GM19099 (cell line): ENCODE results near the gene PCDH8.

Experiments used
- POLR2A ChIP-seq: IDR thresholded peaks from 3 replicates; pipeline ENCODE4 v1.6.1; 2011; ENCODE audit warnings: low read depth; ENCODE audit not compliant: insufficient read length; ENCODE audit errors: extremely low read depth

The PCDH8 gene

DNA sequence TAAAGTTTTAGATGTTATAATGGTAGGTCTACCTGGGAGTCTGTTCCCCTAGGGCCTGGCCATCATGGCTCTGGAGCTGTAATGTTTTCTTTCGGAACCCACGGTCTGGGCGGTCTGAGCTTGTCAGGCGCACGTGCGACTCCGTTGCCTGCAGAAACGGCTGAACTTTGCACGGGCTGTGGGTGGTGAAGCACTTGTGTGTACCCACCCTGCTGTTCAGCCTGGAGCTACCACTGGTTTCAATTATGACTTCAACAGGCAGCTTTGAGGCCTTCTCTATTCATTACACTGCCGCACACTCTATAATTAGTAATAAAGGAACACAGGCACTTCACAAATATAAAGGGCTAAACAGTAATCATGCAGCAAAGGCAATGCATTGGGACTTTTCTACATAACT, 6.0 kb downstream of the PCDH8 start:
- TF ChIP-seq POLR2A = no peak

DNA sequence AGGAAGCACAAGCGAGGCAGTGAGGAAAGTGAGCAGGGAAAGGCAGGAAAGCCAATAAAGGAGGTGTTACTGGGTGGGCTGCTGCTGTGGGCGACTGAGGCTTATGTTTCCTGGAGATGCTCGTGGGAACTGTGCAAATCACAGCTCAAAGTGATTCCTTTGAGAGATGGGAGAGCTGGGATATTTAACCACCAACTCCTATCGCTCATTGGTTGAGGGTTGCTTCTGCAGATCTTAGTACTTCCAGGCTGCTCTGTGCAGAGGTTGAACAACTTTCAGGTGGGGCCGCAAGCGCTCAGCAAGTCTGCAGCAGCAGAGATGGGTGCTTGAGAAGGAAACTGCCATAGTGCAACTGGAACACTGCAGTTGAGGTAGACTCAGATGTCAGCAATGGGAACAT, 8.4 kb downstream of the PCDH8 start:
- TF ChIP-seq POLR2A = no peak

DNA sequence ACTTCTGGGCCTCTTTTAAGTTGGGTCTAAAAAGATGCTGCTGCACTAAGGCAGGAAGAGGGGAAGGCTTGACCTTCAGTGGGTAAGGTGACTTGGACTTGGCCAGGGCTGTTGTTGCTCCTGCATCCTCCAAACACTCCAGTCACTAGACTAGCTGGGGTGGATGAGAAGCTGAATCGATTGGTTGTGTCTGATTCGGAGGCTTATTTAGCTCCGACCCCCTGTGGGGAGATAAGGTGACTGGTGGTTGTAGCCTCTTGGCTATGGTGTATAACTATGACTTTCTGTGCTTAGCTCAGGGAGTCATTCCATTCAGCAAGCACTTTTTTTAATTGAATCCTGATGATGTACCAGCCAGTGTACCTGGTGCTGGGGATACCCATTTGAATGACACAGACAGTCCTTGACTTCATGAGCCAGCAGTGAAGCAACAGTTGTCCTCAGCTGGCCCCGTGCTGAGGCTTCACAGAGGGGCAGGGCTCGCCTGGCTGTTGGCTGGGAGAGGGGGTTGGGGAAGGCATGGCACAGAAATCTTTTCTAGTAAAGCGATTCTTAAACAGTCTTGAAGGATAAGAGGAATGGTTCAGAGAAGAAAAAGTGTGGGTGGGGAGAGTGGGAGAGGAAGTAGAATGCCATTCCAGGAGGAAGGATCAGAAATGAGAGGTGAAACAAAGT, 9.9 kb downstream of the PCDH8 start:
- no peak for TF ChIP-seq POLR2A

DNA sequence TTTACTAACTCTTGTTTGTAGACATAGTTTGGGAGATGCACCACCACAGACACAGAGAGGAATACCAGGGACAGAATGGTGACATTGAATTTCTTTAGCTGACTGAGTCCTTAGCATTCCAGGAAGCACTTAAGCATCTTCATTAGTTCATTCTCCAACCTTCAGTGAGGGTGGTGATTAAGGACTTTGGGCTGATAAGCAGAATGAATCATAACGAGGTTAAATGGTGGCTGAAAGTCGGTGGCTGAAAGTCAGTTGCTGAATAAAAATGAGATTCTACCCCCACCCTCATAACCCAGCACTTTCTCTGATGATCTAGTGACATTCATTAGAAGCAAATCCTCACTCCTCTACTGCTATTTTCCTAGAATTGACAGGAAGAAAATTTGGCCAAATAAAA, 10.6 kb downstream of the PCDH8 start:
- no peak for TF ChIP-seq POLR2A

GRCh38 chr13:52835071-52835839, 13.2 kb downstream of the PCDH8 start:
- no peak for TF ChIP-seq POLR2A

- TF ChIP-seq POLR2A = no peak
Measured at GRCh38 chr13:52833296-52833875, 15.1 kb downstream of the PCDH8 start.

DNA sequence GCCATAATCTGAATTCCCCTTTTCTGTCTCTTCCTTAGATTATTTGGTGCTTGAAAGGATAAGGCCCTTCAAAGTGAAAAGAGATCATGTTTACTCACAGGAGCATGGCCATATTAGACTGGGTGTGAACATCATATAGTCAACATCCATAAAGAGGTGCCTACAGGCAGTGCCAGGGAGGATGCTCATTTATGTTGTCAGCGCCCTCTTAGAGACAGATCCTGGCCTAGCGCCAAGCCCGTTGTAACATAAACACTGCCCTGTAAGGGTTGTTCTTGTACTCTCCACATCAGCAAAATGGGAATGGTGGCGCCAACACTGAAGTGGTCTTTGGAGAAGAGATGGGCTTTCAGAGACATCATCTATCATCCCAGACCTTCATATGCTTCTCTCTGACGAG, 16.1 kb downstream of the PCDH8 start:
- TF ChIP-seq POLR2A = no peak

DNA sequence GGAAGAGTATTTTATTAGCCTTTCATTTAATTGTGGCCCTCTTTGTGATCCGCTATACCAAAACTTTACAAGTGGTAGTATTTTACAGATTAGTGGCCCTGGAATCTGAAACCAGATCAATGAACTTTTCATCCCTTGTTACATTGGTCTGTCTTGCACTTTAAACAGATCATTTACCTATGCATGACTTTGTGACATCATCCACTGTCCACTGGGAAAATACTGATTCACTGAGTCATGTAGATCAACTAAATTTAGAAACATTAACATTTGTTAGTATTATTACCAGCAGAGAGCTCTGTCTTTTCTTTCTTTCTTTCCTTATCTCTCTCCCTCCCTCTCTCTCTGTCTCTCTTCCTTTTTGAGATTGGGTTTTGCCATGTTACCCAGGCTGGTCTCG, 17.5 kb downstream of the PCDH8 start:
- no peak for TF ChIP-seq POLR2A

DNA sequence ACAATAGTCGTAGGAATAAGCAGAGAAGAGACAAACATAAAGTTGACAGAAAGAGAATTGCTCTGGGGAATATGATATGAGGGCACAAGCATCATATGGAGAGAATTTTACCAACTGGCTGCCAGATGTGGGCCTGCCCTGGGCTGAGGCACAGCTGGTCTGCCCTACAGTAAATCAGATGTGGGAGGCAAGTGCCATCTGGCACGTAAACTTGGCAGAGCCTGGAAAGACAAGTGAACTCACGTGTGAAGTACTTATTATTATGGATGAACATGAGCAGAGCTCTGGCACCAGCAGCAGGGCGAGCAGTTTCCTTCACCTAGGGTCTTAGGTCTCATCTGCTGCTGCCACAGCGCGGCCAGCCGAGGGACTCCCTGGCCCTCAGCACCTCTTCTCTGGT, 20.6 kb downstream of the PCDH8 start:
- no peak for TF ChIP-seq POLR2A

GRCh38 chr13:52815330-52815729, 33.1 kb downstream of the PCDH8 start:
- TF ChIP-seq POLR2A = no peak

GRCh38 chr13:52812941-52813340, 35.5 kb downstream of the PCDH8 start:
- no peak for TF ChIP-seq POLR2A

DNA sequence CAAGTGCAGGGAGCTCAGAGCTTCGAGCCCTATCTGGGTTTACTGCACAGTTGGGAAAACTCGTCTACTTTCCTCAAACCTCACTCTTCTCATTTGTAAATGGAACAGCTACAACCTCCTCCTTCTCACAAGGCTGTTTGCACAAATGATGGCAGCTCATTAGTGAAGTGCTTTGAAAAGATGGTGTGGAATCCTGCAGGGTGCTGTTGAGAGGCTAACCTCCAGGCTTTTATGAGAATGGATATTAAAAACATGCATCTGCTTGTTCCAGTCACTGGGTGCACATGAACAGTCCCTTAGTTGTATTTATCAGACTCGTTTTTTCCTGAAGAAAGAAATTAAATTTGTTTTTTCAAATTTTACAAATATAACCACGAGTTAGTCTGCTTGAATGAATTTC, 36.6 kb downstream of the PCDH8 start:
- no peak for TF ChIP-seq POLR2A

- TF ChIP-seq POLR2A = no peak
Measured at GRCh38 chr13:52810526-52810925, 37.9 kb downstream of the PCDH8 start.

DNA sequence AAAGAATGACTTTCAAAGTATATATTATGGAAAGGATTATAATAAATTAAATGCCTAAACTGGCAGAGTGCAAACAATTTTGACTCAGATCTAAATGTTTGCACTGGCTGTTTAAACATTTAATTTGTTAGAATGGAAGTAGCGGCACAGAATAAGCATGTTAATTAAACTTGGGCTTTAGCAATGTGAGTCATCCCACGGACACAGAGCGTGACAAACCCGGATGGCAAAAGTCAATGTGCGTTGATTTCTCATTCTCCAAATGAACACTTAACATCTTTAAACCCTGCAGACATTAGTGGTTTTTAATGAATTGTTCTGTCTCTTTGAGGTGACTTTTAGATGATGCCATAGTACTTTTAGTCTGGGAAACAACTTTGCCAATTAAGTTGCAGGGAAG, 38.4 kb downstream of the PCDH8 start:
- no peak for TF ChIP-seq POLR2A

DNA sequence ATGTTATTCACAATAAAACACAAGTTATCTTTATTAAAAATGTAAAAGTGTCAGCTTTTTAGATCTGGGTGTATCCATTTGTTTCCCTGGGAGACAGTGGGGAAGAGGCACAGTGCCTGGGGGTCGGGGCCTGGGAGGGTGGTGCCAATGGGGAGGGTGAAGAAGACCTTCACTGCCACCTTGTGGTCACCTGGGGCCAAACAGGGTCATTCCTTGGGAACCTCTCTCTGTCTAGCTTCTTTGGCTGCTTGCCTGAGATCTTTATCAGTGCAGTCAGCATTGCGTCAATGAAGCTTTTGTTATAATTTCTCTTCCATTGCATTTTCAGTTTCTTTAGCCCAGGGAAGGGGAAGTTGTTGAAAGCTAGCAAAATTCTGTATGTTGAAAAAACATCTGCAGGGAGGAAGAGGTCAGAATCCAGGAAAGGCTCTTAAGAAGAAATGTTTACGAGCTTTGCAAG, 39.1 kb downstream of the PCDH8 start:
- TF ChIP-seq POLR2A = no peak

- TF ChIP-seq POLR2A = no peak
Measured at GRCh38 chr13:52808842-52809219, 39.6 kb downstream of the PCDH8 start.

DNA sequence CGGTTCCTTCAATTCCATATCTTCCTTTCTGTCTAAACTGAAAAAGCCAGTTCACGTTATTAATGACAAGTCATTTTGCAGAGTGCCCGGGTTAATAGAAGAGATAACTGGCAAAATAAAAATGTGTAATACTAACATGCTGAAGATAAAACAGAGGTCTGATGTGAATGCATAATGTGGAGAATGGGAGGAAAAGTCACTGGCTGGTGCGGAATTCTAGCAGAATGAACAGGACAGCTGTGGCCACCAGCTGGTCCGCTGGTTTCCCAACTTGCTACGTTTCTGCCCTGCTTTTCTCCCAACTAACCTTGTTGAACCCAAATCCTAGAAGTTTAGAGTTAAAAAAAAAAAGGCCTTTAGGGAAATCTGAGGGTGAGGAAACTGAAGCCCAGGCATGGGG, 42.4 kb downstream of the PCDH8 start:
- TF ChIP-seq POLR2A = no peak

DNA sequence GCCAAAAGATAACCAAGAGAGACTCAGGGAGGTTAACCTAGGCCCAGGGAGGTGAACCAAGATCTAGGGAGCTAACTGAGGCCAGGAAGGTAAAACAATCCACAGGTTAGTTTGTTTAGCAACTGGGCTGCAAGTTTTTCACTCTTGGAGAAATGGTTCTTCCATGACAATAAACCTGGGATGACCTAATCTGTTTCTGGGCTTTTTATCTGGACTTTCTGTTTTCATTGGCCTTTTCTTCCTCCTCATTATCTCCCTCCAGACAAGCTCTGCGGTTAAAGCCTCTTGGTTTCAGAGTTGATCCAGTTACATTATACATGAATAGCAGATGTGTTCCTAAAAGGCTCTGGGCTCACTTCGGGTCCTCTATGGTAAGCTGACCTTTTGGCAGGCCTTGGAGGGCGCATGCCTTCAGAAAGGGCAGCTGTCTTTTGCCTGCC, 44.2 kb downstream of the PCDH8 start:
- no peak for TF ChIP-seq POLR2A
